K562 (cell line): ENCODE measurements around the gene PLG. TPM values are rescaled to one million over a fixed set of nuclear protein-coding genes. Genes with fewer than 3 reads are reported as not detected.
A peak's percentile ranks its signal among the peaks of the same experiment; 100 is the strongest.

Experiments
- CBFA2T3 ChIP-seq: fragments of 450-650 bp; IDR thresholded peaks from 2 replicates; pipeline ENCODE4 v1.6.1; 2017
- CC2D1A ChIP-seq: fragments of 450-650 bp; IDR thresholded peaks from 2 replicates; pipeline ENCODE4 v1.6.1; 2017; ENCODE audit warnings: mild to moderate bottlenecking
- CCNT2 ChIP-seq: IDR thresholded peaks from 2 replicates; pipeline ENCODE4 v1.6.1; 2011; ENCODE audit warnings: borderline replicate concordance, low read depth, mild to moderate bottlenecking, moderate library complexity, mixed read lengths, low read length; ENCODE audit not compliant: insufficient read length; ENCODE audit errors: extremely low read depth
- DIDO1 ChIP-seq: fragments of 450-650 bp; IDR thresholded peaks from 2 replicates; pipeline ENCODE4 v1.6.1; 2016; ENCODE audit warnings: low read depth, missing biosample characterization, missing genetic modification characterization
- ETV5 ChIP-seq: sonication (generic); formaldehyde crosslinking; IDR thresholded peaks from 2 replicates; pipeline ENCODE4 v1.4.0; 2020; ENCODE audit warnings: low read depth, mild to moderate bottlenecking, missing genetic modification reagents
- EWSR1 ChIP-seq: fragments of 450-650 bp; IDR thresholded peaks from 2 replicates; pipeline ENCODE4 v1.6.1; 2018; ENCODE audit warnings: borderline replicate concordance, mild to moderate bottlenecking, low read depth, moderate library complexity; ENCODE audit not compliant: partially characterized antibody
- FOXJ3 ChIP-seq: sonication (generic); formaldehyde crosslinking; IDR thresholded peaks from 2 replicates; pipeline ENCODE4 v1.4.0; 2020; ENCODE audit warnings: mild to moderate bottlenecking, missing genetic modification reagents
- FOXK1 ChIP-seq: sonication (generic); formaldehyde crosslinking; IDR thresholded peaks from 2 replicates; pipeline ENCODE4 v1.8.0; 2022; ENCODE audit warnings: missing genetic modification reagents, mild to moderate bottlenecking, borderline replicate concordance
- HCFC1 ChIP-seq: IDR thresholded peaks from 2 replicates; pipeline ENCODE4 v1.6.1; 2012; ENCODE audit warnings: low read depth, low read length, improper control_type of control experiment
- JUND ChIP-seq, 2 experiments: IDR thresholded peaks; 2 replicates in 1 of 2; 3 replicates in 1 of 2; pipeline ENCODE4 v1.6.1; 2011; ENCODE audit warnings: borderline replicate concordance in 2 of 2, low read depth in 2 of 2, low read length in 2 of 2, improper control_type of control experiment in 1 of 2, missing biosample characterization in 1 of 2, missing genetic modification characterization in 1 of 2, missing genetic modification reagents in 1 of 2
- KDM2B ChIP-seq: fragments of 250-450 bp; sonication (Bioruptor Pico); IDR thresholded peaks from 2 replicates; pipeline ENCODE4 v1.8.0; 2021; ENCODE audit warnings: mild to moderate bottlenecking, moderate library complexity
- MEIS2 ChIP-seq: fragments of 450-650 bp; IDR thresholded peaks from 2 replicates; pipeline ENCODE4 v1.6.1; 2014; ENCODE audit warnings: mild to moderate bottlenecking; ENCODE audit not compliant: partially characterized antibody
- MTA1 ChIP-seq: fragments of 450-650 bp; IDR thresholded peaks from 2 replicates; pipeline ENCODE4 v1.6.1; 2017; ENCODE audit warnings: borderline replicate concordance
- NCOA6 ChIP-seq: fragments of 450-650 bp; IDR thresholded peaks from 2 replicates; pipeline ENCODE4 v1.6.1; 2017; ENCODE audit warnings: mild to moderate bottlenecking
- NELFE ChIP-seq: IDR thresholded peaks from 2 replicates; pipeline ENCODE4 v1.6.1; 2011; ENCODE audit warnings: mild to moderate bottlenecking; ENCODE audit not compliant: insufficient read depth, insufficient read length
- NEUROD1 ChIP-seq: fragments of 150-350 bp; IDR thresholded peaks from 2 replicates; pipeline ENCODE4 v1.6.1; 2014; ENCODE audit warnings: borderline replicate concordance, low read length, low read depth; ENCODE audit not compliant: partially characterized antibody
- NFE2 ChIP-seq: IDR thresholded peaks from 2 replicates; pipeline ENCODE4 v1.6.1; 2014; ENCODE audit warnings: antibody characterized with exemption, low read depth
- OTX1 ChIP-seq: fragments of 450-650 bp; formaldehyde crosslinking; IDR thresholded peaks from 2 replicates; pipeline ENCODE4 v1.4.0; 2022; ENCODE audit warnings: mild to moderate bottlenecking
- PTRF ChIP-seq: fragments of 450-650 bp; IDR thresholded peaks from 2 replicates; pipeline ENCODE4 v1.6.1; 2016; ENCODE audit warnings: mild to moderate bottlenecking, missing genetic modification characterization, missing compliant biosample characterization
- SAFB ChIP-seq: fragments of 200-400 bp; formaldehyde crosslinking; IDR thresholded peaks from 2 replicates; pipeline ENCODE4 v1.6.1; 2017; ENCODE audit warnings: low read depth, low read length, borderline replicate concordance
- SMARCC2 ChIP-seq: fragments of 450-650 bp; IDR thresholded peaks from 2 replicates; pipeline ENCODE4 v1.6.1; 2017; ENCODE audit warnings: antibody characterized with exemption, moderate library complexity, mild to moderate bottlenecking, low read depth
- SP2 ChIP-seq: IDR thresholded peaks from 2 replicates; pipeline ENCODE4 v1.6.1; 2011; ENCODE audit warnings: mild to moderate bottlenecking, low read depth, low read length, moderate library complexity; ENCODE audit not compliant: poor library complexity, severe bottlenecking; ENCODE audit errors: extremely low read depth
- SREBF2 ChIP-seq: sonication (generic); formaldehyde crosslinking; IDR thresholded peaks from 2 replicates; pipeline ENCODE4 v1.4.0; 2020; ENCODE audit warnings: mild to moderate bottlenecking, missing genetic modification reagents
- STAT5A ChIP-seq: IDR thresholded peaks from 2 replicates; pipeline ENCODE4 v1.6.1; 2012; ENCODE audit warnings: low read length, inconsistent platforms, borderline replicate concordance
- TRIM24 ChIP-seq, 2 experiments: fragments of 450-650 bp; IDR thresholded peaks; 2 replicates each; pipeline ENCODE4 v1.6.1; 2016
- ZC3H8 ChIP-seq: fragments of 450-650 bp; IDR thresholded peaks from 2 replicates; pipeline ENCODE4 v1.6.1; 2017
- ZEB2 ChIP-seq: fragments of 450-650 bp; IDR thresholded peaks from 2 replicates; pipeline ENCODE4 v1.6.1; 2016
- ZFP1 ChIP-seq: fragments of 450-650 bp; formaldehyde crosslinking; IDR thresholded peaks from 2 replicates; pipeline ENCODE4 v1.4.0; 2020; ENCODE audit warnings: mild to moderate bottlenecking, mixed read lengths
- ZNF124 ChIP-seq: sonication (generic); formaldehyde crosslinking; IDR thresholded peaks from 2 replicates; pipeline ENCODE4 v1.8.1; 2022; ENCODE audit warnings: missing genetic modification reagents
- ZNF57 ChIP-seq: fragments of 450-650 bp; formaldehyde crosslinking; IDR thresholded peaks from 2 replicates; pipeline ENCODE4 v1.4.0; 2020; ENCODE audit warnings: mild to moderate bottlenecking, moderate library complexity
- ZNF830 ChIP-seq: fragments of 250-450 bp; sonication (Bioruptor Pico); IDR thresholded peaks from 2 replicates; pipeline ENCODE4 v1.5.0; 2021; ENCODE audit warnings: mild to moderate bottlenecking
- polyA plus RNA-seq, 8 experiments: library from polyadenylated mRNA; depleted of rRNA in 4 of 8; stranded (reverse) in 5 of 8; unstranded in 3 of 8; fragments of >200 nt; fragmentation: Nextera tagmentation in 2 of 8; fragmentation: Illumina TruSeq in 1 of 8; extraction: Ambion mirVana in 2 of 8; extraction: Trizol in 1 of 8; gene quantifications; 2 replicates each; pipeline versions ENCODE4 v1.2.1 to v1.2.3, GENCODE V29; 2011 to 2014; ENCODE audit warnings: inconsistent platforms in 1 of 8, missing spikeins in 1 of 8
- total RNA-seq, 7 experiments: library from RNA; depleted of rRNA in 6 of 7; stranded (reverse); fragments of >200 nt in 6 of 7; fragmentation: Illumina TruSeq in 2 of 7; extraction: Trizol in 2 of 7; gene quantifications; 2 replicates each; pipeline versions ENCODE4 v1.2.1 to v1.2.3, GENCODE V29; 2011 to 2021; ENCODE audit warnings: low replicate concordance in 1 of 7
- TF ChIP-seq, protein P1 (sequence below): fragments of 450-650 bp; IDR thresholded peaks from 2 replicates; pipeline ENCODE4 v1.6.1; 2016
- TF ChIP-seq, protein P2 (sequence below): sonication (generic); IDR thresholded peaks from 2 replicates; pipeline ENCODE4 v1.6.1; 2016

The PLG gene
- total and polyA plus RNA-seq, 9 of the 15 experiments (the other 6 are each of a cell fraction or from before 2014, with no cell fraction given), result 0.64 TPM; not detected in 8

DNA sequence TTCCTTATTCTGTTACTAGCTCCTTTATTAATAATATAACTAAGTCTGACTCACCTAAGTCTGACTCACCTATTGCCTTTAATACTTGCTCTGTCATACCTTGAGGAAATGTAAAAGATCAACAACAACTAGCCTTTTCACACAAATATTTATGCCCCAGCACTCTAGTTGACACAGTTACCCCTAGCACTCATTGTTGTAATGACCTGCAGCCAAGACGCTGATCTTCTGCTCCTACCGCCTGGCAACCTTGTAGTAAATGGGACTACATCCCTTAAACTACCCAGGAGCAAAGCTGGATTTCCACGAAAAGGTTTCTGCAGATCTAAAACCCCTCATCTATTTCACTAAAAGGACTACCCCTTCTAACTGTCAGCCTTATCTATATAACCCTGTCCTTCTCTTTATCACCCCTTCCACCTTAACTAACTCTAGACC is 90.0 kb downstream of the PLG start (continued):
- no peak for TF ChIP-seq EWSR1
- TF ChIP-seq MEIS2, result peak; percentile 32
- TF ChIP-seq CCNT2, result no peak
- peak; percentile 69 for TF ChIP-seq STAT5A
- no peak for TF ChIP-seq SMARCC2
- TF ChIP-seq FOXK1 (CRISPR knock-in tag), result no peak
- no peak for TF ChIP-seq ZC3H8
- TF ChIP-seq SREBF2 (CRISPR knock-in tag), result no peak
- TF ChIP-seq HCFC1, result no peak
- TF ChIP-seq ZNF124 (CRISPR knock-in tag), result no peak
- no peak for TF ChIP-seq MTA1
- no peak for TF ChIP-seq NEUROD1
- no peak for TF ChIP-seq FOXJ3
- TF ChIP-seq KDM2B, result no peak
- TF ChIP-seq ETV5 (CRISPR knock-in tag), result no peak
- no peak for TF ChIP-seq SP2
- TF ChIP-seq, protein P1, sequence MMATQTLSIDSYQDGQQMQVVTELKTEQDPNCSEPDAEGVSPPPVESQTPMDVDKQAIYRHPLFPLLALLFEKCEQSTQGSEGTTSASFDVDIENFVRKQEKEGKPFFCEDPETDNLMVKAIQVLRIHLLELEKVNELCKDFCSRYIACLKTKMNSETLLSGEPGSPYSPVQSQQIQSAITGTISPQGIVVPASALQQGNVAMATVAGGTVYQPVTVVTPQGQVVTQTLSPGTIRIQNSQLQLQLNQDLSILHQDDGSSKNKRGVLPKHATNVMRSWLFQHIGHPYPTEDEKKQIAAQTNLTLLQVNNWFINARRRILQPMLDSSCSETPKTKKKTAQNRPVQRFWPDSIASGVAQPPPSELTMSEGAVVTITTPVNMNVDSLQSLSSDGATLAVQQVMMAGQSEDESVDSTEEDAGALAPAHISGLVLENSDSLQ, result peak; percentile 17; the same call in 1 of the 2 replicates
- peak in 1 of 2 experiments; percentile 41; a peak in 1 of 4 replicates for TF ChIP-seq TRIM24 (IDR thresholded peaks at IDR 0.05)
- TF ChIP-seq OTX1, result no peak
- TF ChIP-seq CC2D1A, result peak; percentile 48; the same call in 1 of the 2 replicates
- TF ChIP-seq ZNF57 (CRISPR knock-in tag), result no peak
- TF ChIP-seq PTRF, result no peak
- no peak for TF ChIP-seq NCOA6
- peak; percentile 38 for TF ChIP-seq NFE2
- no peak for TF ChIP-seq DIDO1 (tag)
- 0 out of 2 replicates have a peak, but pooled peaks have one; percentile 37 for TF ChIP-seq ZEB2
- TF ChIP-seq, protein P2, sequence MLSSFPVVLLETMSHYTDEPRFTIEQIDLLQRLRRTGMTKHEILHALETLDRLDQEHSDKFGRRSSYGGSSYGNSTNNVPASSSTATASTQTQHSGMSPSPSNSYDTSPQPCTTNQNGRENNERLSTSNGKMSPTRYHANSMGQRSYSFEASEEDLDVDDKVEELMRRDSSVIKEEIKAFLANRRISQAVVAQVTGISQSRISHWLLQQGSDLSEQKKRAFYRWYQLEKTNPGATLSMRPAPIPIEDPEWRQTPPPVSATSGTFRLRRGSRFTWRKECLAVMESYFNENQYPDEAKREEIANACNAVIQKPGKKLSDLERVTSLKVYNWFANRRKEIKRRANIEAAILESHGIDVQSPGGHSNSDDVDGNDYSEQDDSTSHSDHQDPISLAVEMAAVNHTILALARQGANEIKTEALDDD, result peak; percentile 93
- TF ChIP-seq SAFB, result no peak
- no peak for TF ChIP-seq NELFE
- peak; percentile 29; the same call in 1 of the 2 replicates for TF ChIP-seq JUND (IDR thresholded peaks at IDR 0.05; ENCODE audit: borderline replicate concordance, low read depth, low read length)
- TF ChIP-seq JUND (tag; IDR thresholded peaks at IDR 0.05; ENCODE audit: borderline replicate concordance, low read depth, low read length), result peak; percentile 49; the same call in 1 of the 3 replicates
- TF ChIP-seq ZFP1 (CRISPR knock-in tag), result no peak
- no peak for TF ChIP-seq ZNF830 (CRISPR knock-in tag)
- TF ChIP-seq CBFA2T3, result peak; percentile 75
